ENCODE measurements around the gene MIER3.

MIER3 gene

GRCh38 chr5:56873056-56873455 lies 78.9 kb downstream of the MIER3 start:
- Histone ChIP-seq H3K27ac (ENCODE audit: low read length) (no peak overlapping the region), H3K27me3 (ENCODE audit: insufficient read depth, low read length) (no peaks in the 10 kb centered on the region), H3K9ac (ENCODE audit: low read depth, low read length) (no peak overlapping the region), H3K36me3 (ENCODE audit: insufficient read depth, low read depth, low read length) (peaks cover 32% of the 10 kb centered on the region; the same call in 1 of the 2 replicates), H3K4me3 (ENCODE audit: low read length) (no peak overlapping the region), H3K4me1 (ENCODE audit: insufficient read depth, low read length) (no peaks in the 10 kb centered on the region), H3K9me3 (ENCODE audit: insufficient read depth, low read depth, low read length) (no peaks in the 10 kb centered on the region)

GRCh38 chr5:56871777-56872176 lies 80.1 kb downstream of the MIER3 start:
- peaks cover 32% of the 10 kb centered on the region; the same call in 1 of the 2 replicates for H3K36me3 ChIP-seq (ENCODE audit: insufficient read depth, low read depth, low read length)
- no peaks in the 10 kb centered on the region for H3K9me3 ChIP-seq (ENCODE audit: insufficient read depth, low read depth, low read length)
- H3K27me3 ChIP-seq (ENCODE audit: insufficient read depth, low read length) = no peaks in the 10 kb centered on the region
- no peak overlapping the region for H3K9ac ChIP-seq (ENCODE audit: low read depth, low read length)
- H3K4me1 ChIP-seq (ENCODE audit: insufficient read depth, low read length) = no peaks in the 10 kb centered on the region
- H3K4me3 ChIP-seq (ENCODE audit: low read length) = no peak overlapping the region
- H3K27ac ChIP-seq (ENCODE audit: low read length) = no peak overlapping the region

Measured in iPS-20b (cell line).